Suprapubic skin (tissue), 4 donors: Measurements from ENCODE around the gene CCSER1. TPM values are rescaled to one million over a fixed set of nuclear protein-coding genes. Genes with fewer than 3 reads are reported as not detected.

Experiments
- DNase-seq, 2 donors: peaks; one replicate each; pipeline ENCODE4 v3.0.0-alpha.2; 2019; ENCODE audit warnings: low spot score in 2 of 2
- H3K27ac ChIP-seq: fragments of 200-600 bp; sonication (generic); one replicate; pipeline ENCODE4 v1.5.1; 2019
- H3K27me3 ChIP-seq: fragments of 200-600 bp; sonication (generic); one replicate; pipeline ENCODE4 v1.5.1; 2019
- H3K36me3 ChIP-seq: fragments of 200-600 bp; sonication (generic); one replicate; pipeline ENCODE4 v1.5.1; 2019
- H3K4me1 ChIP-seq: fragments of 200-600 bp; sonication (generic); one replicate; pipeline ENCODE4 v1.5.1; 2019
- H3K4me3 ChIP-seq: fragments of 200-600 bp; sonication (generic); one replicate; pipeline ENCODE4 v1.5.1; 2019; ENCODE audit warnings: mild to moderate bottlenecking
- H3K9me3 ChIP-seq: fragments of 200-600 bp; sonication (generic); one replicate; pipeline ENCODE4 v1.5.1; 2019
- EP300 ChIP-seq: sonication (generic); formaldehyde crosslinking; IDR thresholded peaks from one replicate; pipeline ENCODE4 v1.6.1; 2017; ENCODE audit warnings: antibody characterized with exemption
- POLR2A ChIP-seq, 2 donors: fragments of 450-650 bp; IDR thresholded peaks; one replicate each; pipeline ENCODE4 v1.6.1; 2017; ENCODE audit warnings: antibody characterized with exemption in 2 of 2, mild to moderate bottlenecking in 2 of 2, moderate library complexity in 2 of 2
- POLR2AphosphoS5 ChIP-seq, 3 donors: sonication (generic); formaldehyde crosslinking; IDR thresholded peaks; one replicate each; pipeline ENCODE4 v1.6.1; 2017; ENCODE audit warnings: antibody characterized with exemption in 3 of 3
- WGBS: methylation state at CpG from one replicate; pipeline ENCODE4 v1.1.5; 2018; 5-methylcytosine and 5-hydroxymethylcytosine counted together
- total RNA-seq, 4 donors: library from RNA; depleted of rRNA; stranded (reverse); fragments of >200 nt; gene quantifications; one replicate each; pipeline ENCODE4 v1.1.0, GENCODE V29; 2016
- TF ChIP-seq, protein P1 (sequence below), 2 donors: fragments of 200-600 bp in 1 of 2; fragments of 450-650 bp in 1 of 2; sonication (generic) in 1 of 2; IDR thresholded peaks; one replicate each; pipeline ENCODE4 v1.5.1; 2016 to 2019; ENCODE audit warnings: antibody characterized with exemption in 2 of 2, mild to moderate bottlenecking in 1 of 2, moderate library complexity in 1 of 2

The CCSER1 gene
- total RNA-seq, 4 donors from 2014 or later = 6.7 to 39.5 (median 11.8) TPM

DNA sequence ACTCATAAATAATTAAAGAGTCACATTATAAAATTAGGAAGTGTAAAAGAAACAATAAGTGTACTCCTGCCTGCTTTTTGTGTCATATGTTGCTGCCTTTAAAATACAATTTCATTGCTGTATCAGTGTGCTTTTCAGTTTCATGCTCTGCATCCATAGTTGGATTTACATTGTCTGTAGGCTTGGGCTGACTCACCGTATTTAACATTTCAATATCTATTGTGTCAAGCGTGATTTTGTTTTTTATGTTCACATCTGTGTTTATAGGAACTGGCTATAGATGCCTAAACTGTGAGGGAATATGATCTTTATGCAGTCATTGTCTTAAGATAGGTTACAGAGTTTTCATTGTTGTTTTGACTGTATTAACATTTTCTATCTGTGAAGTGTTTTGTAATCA, 18.1 kb downstream of the CCSER1 start:
- H3K36me3 ChIP-seq = no peaks in the 10 kb centered on the region
- 85% methylated on average over 2 of the region's 2 CpGs for WGBS

DNA sequence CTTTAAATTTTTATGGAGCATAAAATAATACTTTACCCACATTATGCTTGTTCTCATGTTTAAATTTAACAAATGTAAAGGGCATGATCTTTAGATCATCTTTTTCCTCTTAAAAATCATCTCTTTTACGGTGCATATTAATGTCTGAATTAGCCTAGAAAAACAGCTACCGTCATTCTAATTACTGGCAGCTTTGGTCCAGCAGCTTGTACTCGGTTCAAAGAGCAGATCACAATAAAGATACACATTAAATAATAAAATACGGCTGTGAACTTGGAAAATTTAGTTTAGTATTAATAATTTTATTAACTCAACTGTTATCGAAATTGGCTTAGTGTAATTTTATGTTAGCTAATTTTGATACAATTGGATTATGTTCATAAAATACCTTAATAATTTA, 19.1 kb downstream of the CCSER1 start:
- H3K36me3 ChIP-seq = no peaks in the 10 kb centered on the region
- 80% methylated on average over 5 of the region's 5 CpGs for WGBS

More for the DNA sequence above, 18.1 kb downstream of the CCSER1 start:
- Histone ChIP-seq H3K4me3 (no peak overlapping the region), H3K4me1 (no peaks in the 10 kb centered on the region), H3K27ac (no peak overlapping the region), H3K9me3 (no peaks in the 10 kb centered on the region), H3K27me3 (no peaks in the 10 kb centered on the region)
- TF ChIP-seq POLR2A (IDR thresholded peaks at IDR 0.05) = no peak
- TF ChIP-seq, protein P1, sequence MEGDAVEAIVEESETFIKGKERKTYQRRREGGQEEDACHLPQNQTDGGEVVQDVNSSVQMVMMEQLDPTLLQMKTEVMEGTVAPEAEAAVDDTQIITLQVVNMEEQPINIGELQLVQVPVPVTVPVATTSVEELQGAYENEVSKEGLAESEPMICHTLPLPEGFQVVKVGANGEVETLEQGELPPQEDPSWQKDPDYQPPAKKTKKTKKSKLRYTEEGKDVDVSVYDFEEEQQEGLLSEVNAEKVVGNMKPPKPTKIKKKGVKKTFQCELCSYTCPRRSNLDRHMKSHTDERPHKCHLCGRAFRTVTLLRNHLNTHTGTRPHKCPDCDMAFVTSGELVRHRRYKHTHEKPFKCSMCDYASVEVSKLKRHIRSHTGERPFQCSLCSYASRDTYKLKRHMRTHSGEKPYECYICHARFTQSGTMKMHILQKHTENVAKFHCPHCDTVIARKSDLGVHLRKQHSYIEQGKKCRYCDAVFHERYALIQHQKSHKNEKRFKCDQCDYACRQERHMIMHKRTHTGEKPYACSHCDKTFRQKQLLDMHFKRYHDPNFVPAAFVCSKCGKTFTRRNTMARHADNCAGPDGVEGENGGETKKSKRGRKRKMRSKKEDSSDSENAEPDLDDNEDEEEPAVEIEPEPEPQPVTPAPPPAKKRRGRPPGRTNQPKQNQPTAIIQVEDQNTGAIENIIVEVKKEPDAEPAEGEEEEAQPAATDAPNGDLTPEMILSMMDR (IDR thresholded peaks at IDR 0.05) = no peak
- no peak for TF ChIP-seq POLR2AphosphoS5 (IDR thresholded peaks at IDR 0.05)
- TF ChIP-seq EP300 = no peak
- no peak for DNase-seq

DNA sequence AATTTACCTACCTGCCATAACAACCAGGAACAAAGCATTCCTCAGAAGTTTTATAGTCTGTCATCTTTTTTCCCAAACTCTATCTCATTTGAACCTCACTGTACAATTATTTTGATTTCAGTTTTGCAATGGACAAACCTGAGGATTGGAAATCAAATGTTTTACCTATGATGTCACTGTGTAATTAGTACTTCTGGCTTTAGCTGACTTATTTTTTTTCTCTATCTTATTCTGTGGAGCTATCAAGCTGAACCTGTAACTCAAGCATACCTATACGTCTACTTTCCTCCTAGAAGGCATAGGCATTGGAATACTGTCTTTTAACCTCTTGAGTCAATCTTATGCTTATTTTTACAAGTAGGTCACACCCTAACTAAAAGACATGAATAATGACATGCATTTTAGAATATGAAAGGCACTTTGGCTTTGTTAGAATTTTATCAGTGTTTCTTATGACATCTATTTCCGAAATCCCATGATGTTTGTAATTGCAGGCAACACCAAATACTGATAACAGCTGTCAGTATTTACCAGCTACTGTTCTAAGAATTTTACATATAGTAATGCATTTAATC, 21.5 kb downstream of the CCSER1 start:
- Histone ChIP-seq H3K9me3 (no peaks in the 10 kb centered on the region), H3K36me3 (no peaks in the 10 kb centered on the region), H3K27ac (no peak overlapping the region), H3K27me3 (no peaks in the 10 kb centered on the region), H3K4me1 (no peaks in the 10 kb centered on the region), H3K4me3 (no peak overlapping the region)
- WGBS = 72% methylated on average over 2 of the region's 2 CpGs
- DNase-seq = no peak
- TF ChIP-seq POLR2AphosphoS5 (IDR thresholded peaks at IDR 0.05) (no peak), POLR2A (IDR thresholded peaks at IDR 0.05) (no peak), EP300 (no peak)
- TF ChIP-seq, protein P1 (IDR thresholded peaks at IDR 0.05) = no peak

More for the DNA sequence above, 19.1 kb downstream of the CCSER1 start:
- no peaks in the 10 kb centered on the region for H3K9me3 ChIP-seq
- no peak overlapping the region for H3K4me3 ChIP-seq
- TF ChIP-seq POLR2A (IDR thresholded peaks at IDR 0.05) (no peak), POLR2AphosphoS5 (IDR thresholded peaks at IDR 0.05) (no peak), EP300 (no peak)
- TF ChIP-seq, protein P1 (IDR thresholded peaks at IDR 0.05) = no peak
- H3K27me3 ChIP-seq = no peaks in the 10 kb centered on the region
- H3K27ac ChIP-seq = no peak overlapping the region
- no peak for DNase-seq
- no peaks in the 10 kb centered on the region for H3K4me1 ChIP-seq

DNA sequence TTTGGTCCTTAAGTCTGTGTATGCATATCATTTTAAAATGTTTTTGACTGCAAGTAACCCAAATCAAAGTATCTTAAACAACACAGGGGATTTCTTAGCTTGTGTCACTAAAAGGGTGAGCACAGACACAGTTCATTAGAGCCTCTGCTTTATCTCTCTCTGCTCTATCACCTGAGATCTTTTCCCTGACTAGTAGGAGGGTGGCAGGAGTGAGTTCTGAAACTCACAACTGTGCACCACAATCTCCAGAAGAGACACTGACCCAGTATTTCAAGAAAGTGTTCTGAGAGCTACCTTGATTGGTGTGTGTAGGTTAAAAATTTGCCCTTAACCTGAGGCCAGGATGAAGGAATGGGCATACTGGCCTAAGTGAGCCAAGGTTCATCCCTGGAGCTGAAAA, 24.8 kb downstream of the CCSER1 start:
- H3K9me3 ChIP-seq = no peaks in the 10 kb centered on the region
- H3K36me3 ChIP-seq = no peaks in the 10 kb centered on the region

DNA sequence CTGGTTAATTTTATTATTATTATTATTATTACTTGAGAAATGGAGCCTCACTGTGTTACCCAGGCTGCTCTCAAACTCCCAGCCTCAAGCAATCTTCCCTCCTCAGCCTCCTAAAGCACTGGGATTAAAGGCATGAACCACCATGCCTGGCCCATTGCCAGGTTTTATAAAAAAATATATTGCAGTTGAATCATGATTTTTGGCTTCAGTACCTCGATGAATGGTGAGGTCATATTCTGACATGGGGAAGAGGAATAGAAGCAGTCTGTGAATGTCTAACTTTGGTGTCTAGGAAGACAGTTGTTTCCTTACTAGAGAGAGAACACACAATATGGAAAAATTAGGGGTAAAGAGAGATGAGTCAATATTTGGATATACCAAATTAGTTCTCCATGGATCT, 32.0 kb downstream of the CCSER1 start:
- Histone ChIP-seq H3K4me3 (no peak overlapping the region), H3K9me3 (no peaks in the 10 kb centered on the region), H3K27ac (no peak overlapping the region), H3K36me3 (no peaks in the 10 kb centered on the region), H3K4me1 (no peaks in the 10 kb centered on the region), H3K27me3 (no peaks in the 10 kb centered on the region)
- no peak for DNase-seq
- WGBS = 43% methylated on average over 1 of the region's 1 CpG
- TF ChIP-seq POLR2AphosphoS5 (IDR thresholded peaks at IDR 0.05) (no peak), EP300 (no peak), POLR2A (IDR thresholded peaks at IDR 0.05) (no peak)
- TF ChIP-seq, protein P1 (IDR thresholded peaks at IDR 0.05) = no peak

More for the DNA sequence above, 24.8 kb downstream of the CCSER1 start:
- Histone ChIP-seq H3K4me3 (no peak overlapping the region), H3K27me3 (no peaks in the 10 kb centered on the region), H3K27ac (no peak overlapping the region), H3K4me1 (no peaks in the 10 kb centered on the region)
- DNase-seq = no peak
- no peak for TF ChIP-seq POLR2AphosphoS5 (IDR thresholded peaks at IDR 0.05)
- TF ChIP-seq, protein P1 (IDR thresholded peaks at IDR 0.05) = no peak
- no peak for TF ChIP-seq EP300
- no peak for TF ChIP-seq POLR2A (IDR thresholded peaks at IDR 0.05)
